ENCODE measurements around the gene KIF26B.

Gene KIF26B

DNA sequence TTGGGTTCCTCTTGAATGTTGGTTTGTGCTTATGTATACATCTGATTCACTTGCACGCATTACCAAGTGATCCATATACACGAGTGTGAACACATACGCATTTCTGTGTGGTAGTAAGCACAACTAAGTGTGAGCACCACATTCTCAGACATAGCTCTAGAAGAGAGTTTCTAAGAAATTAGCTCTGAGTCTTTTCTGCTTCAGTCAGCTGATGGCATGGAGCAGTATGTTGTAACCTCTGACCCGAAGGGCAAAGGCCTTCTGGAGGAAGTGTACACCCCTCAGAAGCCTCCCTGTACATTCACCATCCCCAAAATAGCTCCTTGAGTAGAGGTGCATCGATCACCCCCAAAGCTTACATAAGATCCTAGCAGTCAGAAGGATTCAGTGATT is 183.7 kb downstream of the KIF26B start:
- H3K36me3 ChIP-seq (ENCODE audit: insufficient read depth, low read length) = no peaks in the 10 kb centered on the region
- H3K9ac ChIP-seq (ENCODE audit: low read length) = no peak overlapping the region
- H3F3A ChIP-seq (ENCODE audit: insufficient read depth, low read length) = no peaks in the 10 kb centered on the region
- H3K4me2 ChIP-seq (ENCODE audit: low read length) = no peak overlapping the region
- no peaks in the 10 kb centered on the region for H4K20me1 ChIP-seq (ENCODE audit: insufficient read depth, low read length)
- no peaks in the 10 kb centered on the region for H3K27me3 ChIP-seq (ENCODE audit: insufficient read depth, low read length)
- H3K4me3 ChIP-seq (ENCODE audit: low read depth, low read length, poor library complexity, severe bottlenecking) = no peak overlapping the region
- no peaks in the 10 kb centered on the region for H3K79me2 ChIP-seq (ENCODE audit: insufficient read depth, low read length)
- H3K9me2 ChIP-seq (ENCODE audit: low read depth, low read length) = no peaks in the 10 kb centered on the region
- H2AFZ ChIP-seq (ENCODE audit: low read length) = no peak overlapping the region
- no peaks in the 10 kb centered on the region for H3K4me1 ChIP-seq (ENCODE audit: insufficient read depth, low read length, severe bottlenecking)
- H3K9me3 ChIP-seq (ENCODE audit: low read length) = no peaks in the 10 kb centered on the region
- TF ChIP-seq EZH2 (IDR thresholded peaks at IDR 0.05; ENCODE audit: borderline replicate concordance, low read length) = no peak
- TF ChIP-seq, protein P1, sequence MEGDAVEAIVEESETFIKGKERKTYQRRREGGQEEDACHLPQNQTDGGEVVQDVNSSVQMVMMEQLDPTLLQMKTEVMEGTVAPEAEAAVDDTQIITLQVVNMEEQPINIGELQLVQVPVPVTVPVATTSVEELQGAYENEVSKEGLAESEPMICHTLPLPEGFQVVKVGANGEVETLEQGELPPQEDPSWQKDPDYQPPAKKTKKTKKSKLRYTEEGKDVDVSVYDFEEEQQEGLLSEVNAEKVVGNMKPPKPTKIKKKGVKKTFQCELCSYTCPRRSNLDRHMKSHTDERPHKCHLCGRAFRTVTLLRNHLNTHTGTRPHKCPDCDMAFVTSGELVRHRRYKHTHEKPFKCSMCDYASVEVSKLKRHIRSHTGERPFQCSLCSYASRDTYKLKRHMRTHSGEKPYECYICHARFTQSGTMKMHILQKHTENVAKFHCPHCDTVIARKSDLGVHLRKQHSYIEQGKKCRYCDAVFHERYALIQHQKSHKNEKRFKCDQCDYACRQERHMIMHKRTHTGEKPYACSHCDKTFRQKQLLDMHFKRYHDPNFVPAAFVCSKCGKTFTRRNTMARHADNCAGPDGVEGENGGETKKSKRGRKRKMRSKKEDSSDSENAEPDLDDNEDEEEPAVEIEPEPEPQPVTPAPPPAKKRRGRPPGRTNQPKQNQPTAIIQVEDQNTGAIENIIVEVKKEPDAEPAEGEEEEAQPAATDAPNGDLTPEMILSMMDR (IDR thresholded peaks at IDR 0.05; ENCODE audit: low read length) = no peak
- H3K27ac ChIP-seq (ENCODE audit: low read depth, low read length, poor library complexity, severe bottlenecking) = no peak overlapping the region

DNA sequence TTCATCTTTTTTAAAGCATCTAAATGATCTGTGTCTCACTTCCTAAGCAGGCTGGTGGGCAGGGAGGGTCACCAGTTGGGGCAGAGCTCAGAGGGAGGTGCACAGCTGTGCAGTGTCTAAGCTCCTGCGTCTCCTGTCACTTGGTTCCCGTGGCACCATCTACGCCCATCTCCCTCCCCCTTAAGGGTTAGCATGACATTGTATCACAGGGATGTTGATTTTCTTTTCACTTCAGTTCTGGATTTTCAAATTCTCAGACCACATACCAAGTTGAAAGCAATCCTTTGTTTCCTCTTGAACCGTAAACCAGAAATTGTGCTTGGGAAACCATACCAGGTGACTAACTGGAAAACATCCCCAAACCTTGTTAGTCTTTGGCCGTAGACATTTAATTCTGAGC is 187.0 kb downstream of the KIF26B start:
- no peaks in the 10 kb centered on the region for H4K20me1 ChIP-seq (ENCODE audit: insufficient read depth, low read length)
- H3K9ac ChIP-seq (ENCODE audit: low read length) = no peak overlapping the region
- H3K9me2 ChIP-seq (ENCODE audit: low read depth, low read length) = no peaks in the 10 kb centered on the region
- H3F3A ChIP-seq (ENCODE audit: insufficient read depth, low read length) = no peaks in the 10 kb centered on the region
- no peaks in the 10 kb centered on the region for H3K9me3 ChIP-seq (ENCODE audit: low read length)
- no peaks in the 10 kb centered on the region for H3K36me3 ChIP-seq (ENCODE audit: insufficient read depth, low read length)
- H3K4me2 ChIP-seq (ENCODE audit: low read length) = no peak overlapping the region
- no peak overlapping the region for H2AFZ ChIP-seq (ENCODE audit: low read length)
- no peaks in the 10 kb centered on the region for H3K79me2 ChIP-seq (ENCODE audit: insufficient read depth, low read length)
- H3K27me3 ChIP-seq (ENCODE audit: insufficient read depth, low read length) = no peaks in the 10 kb centered on the region
- no peaks in the 10 kb centered on the region for H3K4me1 ChIP-seq (ENCODE audit: insufficient read depth, low read length, severe bottlenecking)
- H3K4me3 ChIP-seq (ENCODE audit: low read depth, low read length, poor library complexity, severe bottlenecking) = no peak overlapping the region
- no peak overlapping the region for H3K27ac ChIP-seq (ENCODE audit: low read depth, low read length, poor library complexity, severe bottlenecking)
- TF ChIP-seq EZH2 (IDR thresholded peaks at IDR 0.05; ENCODE audit: borderline replicate concordance, low read length) = no peak
- TF ChIP-seq, protein P1 (IDR thresholded peaks at IDR 0.05; ENCODE audit: low read length) = no peak

DNA sequence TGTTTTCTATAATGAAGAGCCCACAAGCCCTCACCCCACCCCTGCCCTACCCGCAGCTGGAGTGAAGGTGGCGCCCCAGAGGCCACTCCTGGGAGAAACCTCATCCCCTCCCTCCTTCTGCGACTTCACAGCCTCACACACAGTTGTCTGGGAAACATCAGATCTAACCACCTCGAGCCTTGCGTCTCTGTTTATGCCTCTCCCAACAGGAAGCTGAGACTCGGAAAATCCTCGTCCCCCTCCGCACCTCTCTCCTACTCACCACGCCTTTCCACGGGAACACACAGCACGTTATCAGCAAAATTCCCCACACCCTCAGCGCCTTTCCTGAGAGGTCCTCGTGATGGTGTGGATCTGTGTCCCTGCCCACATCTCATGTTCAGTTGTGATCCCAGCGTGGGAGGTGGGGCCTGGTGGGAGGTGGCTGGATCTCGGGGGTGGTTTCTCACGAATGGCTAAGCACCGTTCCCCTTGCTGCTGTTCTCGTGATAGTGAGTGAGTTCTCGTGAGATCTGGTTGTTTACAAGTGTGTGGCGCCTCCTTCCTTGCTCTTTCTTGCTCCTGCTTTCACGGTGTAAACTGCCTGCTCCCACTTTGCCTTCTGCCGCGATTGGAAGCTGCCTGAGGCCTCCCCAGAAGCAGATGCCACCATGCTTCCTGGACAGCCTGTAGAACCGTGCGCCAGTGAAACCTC is 190.6 kb downstream of the KIF26B start:
- H3F3A ChIP-seq (ENCODE audit: insufficient read depth, low read length) = no peaks in the 10 kb centered on the region
- H3K4me3 ChIP-seq (ENCODE audit: low read depth, low read length, poor library complexity, severe bottlenecking) = no peak overlapping the region
- no peaks in the 10 kb centered on the region for H4K20me1 ChIP-seq (ENCODE audit: insufficient read depth, low read length)
- H3K4me1 ChIP-seq (ENCODE audit: insufficient read depth, low read length, severe bottlenecking) = no peaks in the 10 kb centered on the region
- H3K79me2 ChIP-seq (ENCODE audit: insufficient read depth, low read length) = no peaks in the 10 kb centered on the region
- H3K27me3 ChIP-seq (ENCODE audit: insufficient read depth, low read length) = no peaks in the 10 kb centered on the region
- TF ChIP-seq, protein P1 (IDR thresholded peaks at IDR 0.05; ENCODE audit: low read length) = peak; percentile 5; the same call in 1 of the 2 replicates
- TF ChIP-seq EZH2 (IDR thresholded peaks at IDR 0.05; ENCODE audit: borderline replicate concordance, low read length) = no peak
- no peak overlapping the region for H2AFZ ChIP-seq (ENCODE audit: low read length)
- H3K9me2 ChIP-seq (ENCODE audit: low read depth, low read length) = no peaks in the 10 kb centered on the region
- no peaks in the 10 kb centered on the region for H3K9me3 ChIP-seq (ENCODE audit: low read length)
- no peak overlapping the region for H3K4me2 ChIP-seq (ENCODE audit: low read length)
- H3K9ac ChIP-seq (ENCODE audit: low read length) = no peak overlapping the region
- H3K36me3 ChIP-seq (ENCODE audit: insufficient read depth, low read length) = no peaks in the 10 kb centered on the region
- H3K27ac ChIP-seq (ENCODE audit: low read depth, low read length, poor library complexity, severe bottlenecking) = no peak overlapping the region
